Fibroblast of pulmonary artery (primary cell): ENCODE data around the gene WDR62.

Experiments
- DNase-seq: peaks from one replicate; pipeline ENCODE4 v3.0.0-alpha.2; 2010; ENCODE audit warnings: low read depth
- H3K4me3 ChIP-seq: replicated peaks from 2 replicates; pipeline ENCODE4 v1.5.1; 2011; ENCODE audit warnings: low read depth, mild to moderate bottlenecking, control low read depth, low read length, moderate library complexity
- TF ChIP-seq, protein P1 (sequence below): IDR thresholded peaks from 2 replicates; pipeline ENCODE4 v1.5.1; 2011; ENCODE audit warnings: mild to moderate bottlenecking, control low read depth, low read length, inconsistent platforms; ENCODE audit errors: missing control alignments

Gene WDR62

DNA sequence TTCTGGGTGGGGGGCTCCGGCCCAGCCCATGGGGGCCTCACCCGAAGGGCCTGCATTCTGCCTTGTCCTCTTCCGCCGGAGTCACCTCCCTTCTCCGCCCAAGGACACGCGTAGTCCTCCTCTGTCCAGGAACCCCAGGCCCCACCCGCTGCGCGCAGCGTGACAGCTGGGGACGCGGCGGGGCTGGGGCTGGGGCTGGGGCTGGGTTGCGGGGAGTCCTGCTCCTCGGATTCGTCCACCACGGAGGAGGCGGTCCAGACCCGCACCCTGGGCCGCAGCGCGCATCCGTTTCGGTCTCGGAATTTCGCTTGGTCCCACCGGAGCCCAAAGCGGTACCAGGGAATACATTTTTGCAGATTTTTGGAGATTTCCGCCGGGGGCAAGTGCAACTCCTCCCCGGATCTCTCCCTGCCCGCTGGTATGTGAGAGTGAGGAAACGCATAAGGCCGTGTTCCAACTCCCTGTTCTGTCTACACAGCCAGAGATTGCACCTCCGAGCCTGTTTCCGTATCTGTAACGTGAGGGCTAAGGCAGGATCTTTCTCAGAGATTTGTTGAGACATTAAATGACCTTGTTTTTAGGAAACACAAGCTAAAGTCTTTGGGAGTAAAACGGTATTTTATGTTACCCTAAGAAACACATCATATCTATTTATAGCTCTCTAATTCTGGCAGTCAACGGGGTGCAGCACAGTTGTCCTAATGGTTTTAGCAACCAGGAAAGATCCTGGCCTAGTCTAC, 97.8 kb downstream of the WDR62 start, which contains the start of gene COX7A1:
COX7A1 (minus strand) TSS at position 96 of the 740 bp plus-strand sequence; CDS start at position 56, 40 bp downstream.
- DNase-seq = peak; percentile 68
- TF ChIP-seq, protein P1, sequence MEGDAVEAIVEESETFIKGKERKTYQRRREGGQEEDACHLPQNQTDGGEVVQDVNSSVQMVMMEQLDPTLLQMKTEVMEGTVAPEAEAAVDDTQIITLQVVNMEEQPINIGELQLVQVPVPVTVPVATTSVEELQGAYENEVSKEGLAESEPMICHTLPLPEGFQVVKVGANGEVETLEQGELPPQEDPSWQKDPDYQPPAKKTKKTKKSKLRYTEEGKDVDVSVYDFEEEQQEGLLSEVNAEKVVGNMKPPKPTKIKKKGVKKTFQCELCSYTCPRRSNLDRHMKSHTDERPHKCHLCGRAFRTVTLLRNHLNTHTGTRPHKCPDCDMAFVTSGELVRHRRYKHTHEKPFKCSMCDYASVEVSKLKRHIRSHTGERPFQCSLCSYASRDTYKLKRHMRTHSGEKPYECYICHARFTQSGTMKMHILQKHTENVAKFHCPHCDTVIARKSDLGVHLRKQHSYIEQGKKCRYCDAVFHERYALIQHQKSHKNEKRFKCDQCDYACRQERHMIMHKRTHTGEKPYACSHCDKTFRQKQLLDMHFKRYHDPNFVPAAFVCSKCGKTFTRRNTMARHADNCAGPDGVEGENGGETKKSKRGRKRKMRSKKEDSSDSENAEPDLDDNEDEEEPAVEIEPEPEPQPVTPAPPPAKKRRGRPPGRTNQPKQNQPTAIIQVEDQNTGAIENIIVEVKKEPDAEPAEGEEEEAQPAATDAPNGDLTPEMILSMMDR = no peak
- H3K4me3 ChIP-seq = peak within 1 kb of the TSS; percentile 53

DNA sequence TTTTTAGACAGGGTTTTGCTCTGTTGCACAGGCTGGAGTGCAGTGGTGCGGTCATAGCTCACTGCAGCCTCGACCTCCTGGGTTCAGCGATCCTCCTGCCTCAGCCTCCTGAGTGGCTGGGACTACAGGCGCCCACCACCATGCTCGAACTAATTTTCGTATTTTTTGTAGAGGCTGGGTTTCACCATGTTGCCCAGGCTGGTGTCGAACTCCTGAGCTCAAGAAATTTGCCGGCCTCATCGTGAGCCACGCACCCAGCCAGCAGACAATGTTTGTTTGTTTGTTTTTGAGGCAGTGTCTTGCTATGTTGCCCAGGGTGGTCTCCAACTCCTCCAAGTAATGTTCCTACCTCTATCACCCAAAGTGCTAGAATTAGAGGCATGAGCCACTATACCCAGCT, 98.4 kb downstream of the WDR62 start:
- TF ChIP-seq, protein P1 = no peak
- DNase-seq = no peak
- no peak overlapping the region for H3K4me3 ChIP-seq
